ENCODE data around the gene RTL10.

RTL10 gene

GRCh38 chr22:19875531-19876313 is 21.0 kb upstream of the RTL10 start (continued):
- TF ChIP-seq ZNF423 (tag by site-specific recombination; IDR thresholded peaks at IDR 0.05): peak; percentile 91
- no peak for TF ChIP-seq ZNF394 (tag by site-specific recombination; IDR thresholded peaks at IDR 0.05; ENCODE audit: borderline replicate concordance)
- no peak for TF ChIP-seq PRDM10 (tag by site-specific recombination; IDR thresholded peaks at IDR 0.05)
- no peak for TF ChIP-seq ZNF513 (tag by site-specific recombination; IDR thresholded peaks at IDR 0.05)
- TF ChIP-seq ZNF19 (tag by site-specific recombination; IDR thresholded peaks at IDR 0.05; ENCODE audit: low read depth): no peak
- peak; percentile 14 for TF ChIP-seq ZBTB26 (tag by site-specific recombination; optimal IDR thresholded peaks at IDR 0.05)
- no peak for TF ChIP-seq ZNF10 (tag by site-specific recombination; IDR thresholded peaks at IDR 0.05)
- no peak for TF ChIP-seq ZNF585B (tag by site-specific recombination; IDR thresholded peaks at IDR 0.05)
- TF ChIP-seq ZNF239 (tag by site-specific recombination; IDR thresholded peaks at IDR 0.05): no peak
- TF ChIP-seq KLF7 (tag by site-specific recombination; IDR thresholded peaks at IDR 0.05; ENCODE audit: borderline replicate concordance): peak; percentile 61; the same call in 1 of the 2 replicates
- no peak for TF ChIP-seq ZNF335 (tag by site-specific recombination; conservative IDR thresholded peaks at IDR 0.05)
- TF ChIP-seq ZNF639 (tag by site-specific recombination; IDR thresholded peaks at IDR 0.05): no peak
- no peak for TF ChIP-seq ZNF785 (tag by site-specific recombination; IDR thresholded peaks at IDR 0.05)
- TF ChIP-seq ZSCAN18 (tag by site-specific recombination; IDR thresholded peaks at IDR 0.05): no peak
- no peak for TF ChIP-seq ZNF280D (tag by site-specific recombination; IDR thresholded peaks at IDR 0.05)
- TF ChIP-seq ZNF529 (tag by site-specific recombination; IDR thresholded peaks at IDR 0.05; ENCODE audit: insufficient replicate concordance): no peak
- no peak for TF ChIP-seq ZBTB10 (tag by site-specific recombination; IDR thresholded peaks at IDR 0.05)
- no peak for TF ChIP-seq ZNF549 (tag by site-specific recombination; IDR thresholded peaks at IDR 0.05)
- TF ChIP-seq ZNF184 (tag by site-specific recombination; IDR thresholded peaks at IDR 0.05): no peak
- no peak for TF ChIP-seq ZNF449 (tag by site-specific recombination; IDR thresholded peaks at IDR 0.05)
- no peak for TF ChIP-seq ZNF132 (tag by site-specific recombination; IDR thresholded peaks at IDR 0.05; ENCODE audit: borderline replicate concordance)
